ENCODE results near the gene ACOT13. TPM values are rescaled to one million over a fixed set of nuclear protein-coding genes. Genes with fewer than 3 reads are reported as not detected.

The ACOT13 gene
- total RNA-seq, 2 experiments from 2014 or later: 1.5 TPM

DNA sequence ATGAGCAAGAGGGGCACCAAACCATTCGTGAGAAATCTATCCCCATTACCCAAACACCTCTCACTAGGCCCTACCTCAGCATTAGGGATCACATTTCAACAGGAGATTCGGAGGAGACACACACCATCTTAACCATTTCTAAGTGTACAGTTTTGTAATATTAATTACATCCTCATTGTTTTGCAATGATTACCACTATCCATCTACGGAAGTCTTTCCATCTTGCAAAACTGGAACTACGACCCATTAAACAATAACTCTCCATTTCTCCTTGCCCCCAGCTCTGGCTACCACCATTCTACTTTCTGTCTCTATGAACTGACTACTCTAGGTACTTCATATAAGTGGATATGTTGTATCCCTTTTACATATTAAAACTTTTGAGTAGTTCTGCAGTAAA, 20.1 kb downstream of the ACOT13 start:
- Mint-ChIP-seq H3K9me3 (no peaks in the 10 kb centered on the region), H3K36me3 (ENCODE audit: low read depth) (peaks cover 14% of the 10 kb centered on the region), H3K4me1 (ENCODE audit: low read depth) (peaks cover 7% of the 10 kb centered on the region), H3K4me3 (no peak overlapping the region), H3K27ac (no peak overlapping the region), H3K27me3 (no peaks in the 10 kb centered on the region)
- ChIA-PET POLR2A (no interaction called here), CTCF (no interaction called here)
- TF ChIP-seq, protein P1, sequence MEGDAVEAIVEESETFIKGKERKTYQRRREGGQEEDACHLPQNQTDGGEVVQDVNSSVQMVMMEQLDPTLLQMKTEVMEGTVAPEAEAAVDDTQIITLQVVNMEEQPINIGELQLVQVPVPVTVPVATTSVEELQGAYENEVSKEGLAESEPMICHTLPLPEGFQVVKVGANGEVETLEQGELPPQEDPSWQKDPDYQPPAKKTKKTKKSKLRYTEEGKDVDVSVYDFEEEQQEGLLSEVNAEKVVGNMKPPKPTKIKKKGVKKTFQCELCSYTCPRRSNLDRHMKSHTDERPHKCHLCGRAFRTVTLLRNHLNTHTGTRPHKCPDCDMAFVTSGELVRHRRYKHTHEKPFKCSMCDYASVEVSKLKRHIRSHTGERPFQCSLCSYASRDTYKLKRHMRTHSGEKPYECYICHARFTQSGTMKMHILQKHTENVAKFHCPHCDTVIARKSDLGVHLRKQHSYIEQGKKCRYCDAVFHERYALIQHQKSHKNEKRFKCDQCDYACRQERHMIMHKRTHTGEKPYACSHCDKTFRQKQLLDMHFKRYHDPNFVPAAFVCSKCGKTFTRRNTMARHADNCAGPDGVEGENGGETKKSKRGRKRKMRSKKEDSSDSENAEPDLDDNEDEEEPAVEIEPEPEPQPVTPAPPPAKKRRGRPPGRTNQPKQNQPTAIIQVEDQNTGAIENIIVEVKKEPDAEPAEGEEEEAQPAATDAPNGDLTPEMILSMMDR (IDR thresholded peaks at IDR 0.05): no peak
- H3K27me3 ChIP-seq (ENCODE audit: control insufficient read depth in 1 of 2, insufficient read depth in 2 of 2, low read length in 2 of 2): no peaks in the 10 kb centered on the region
- intact Hi-C loops (cut with DNase I, micrococcal nuclease): no loop called here
- H3K4me1 ChIP-seq (ENCODE audit: insufficient read depth, low read length): no peaks in the 10 kb centered on the region
- no peak for DNase-seq
- H3K36me3 ChIP-seq (ENCODE audit: insufficient read depth, low read length): no peaks in the 10 kb centered on the region
- H3K9me3 ChIP-seq (ENCODE audit: control insufficient read depth in 1 of 2, insufficient read depth in 1 of 2, low read length in 2 of 2): no peaks in the 10 kb centered on the region
- no peak overlapping the region for H3K4me3 ChIP-seq (ENCODE audit: low read length)
- no peak for ATAC-seq (ENCODE audit: poor library complexity)
- H3K27ac ChIP-seq (ENCODE audit: low read depth in 1 of 2, low read length in 2 of 2): no peak overlapping the region

DNA sequence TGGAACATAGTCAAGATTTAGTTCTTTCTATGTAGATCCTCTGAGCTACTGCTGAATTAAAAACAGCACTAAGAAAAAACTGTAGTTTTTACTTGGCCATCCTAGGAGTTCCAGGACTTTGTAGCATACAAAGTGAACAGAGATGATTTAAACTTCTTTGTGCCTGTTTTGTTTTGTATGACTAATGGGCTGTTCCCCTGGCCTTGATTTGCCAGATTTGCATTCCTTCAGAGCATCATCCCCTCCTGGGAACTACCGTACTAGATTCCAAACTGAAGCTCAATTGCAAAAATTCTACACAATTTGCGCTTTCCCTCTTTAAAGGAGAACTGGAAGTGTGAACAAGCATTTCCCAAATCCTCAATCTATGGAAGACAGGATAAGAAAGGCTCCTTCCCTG, 23.1 kb downstream of the ACOT13 start:
- H3K4me1 ChIP-seq (ENCODE audit: insufficient read depth, low read length): no peaks in the 10 kb centered on the region
- ATAC-seq (ENCODE audit: poor library complexity): no peak
- Mint-ChIP-seq H3K9me3 (no peaks in the 10 kb centered on the region), H3K4me3 (no peak overlapping the region), H3K27ac (no peak overlapping the region), H3K4me1 (ENCODE audit: low read depth) (peaks cover 15% of the 10 kb centered on the region), H3K27me3 (no peaks in the 10 kb centered on the region), H3K36me3 (ENCODE audit: low read depth) (peaks cover 14% of the 10 kb centered on the region)
- DNase-seq: no peak
- POLR2A ChIA-PET: interaction anchor here (1.6 kb wide), 1 partner anchor 23 kb away, joined by 3 read pairs; the partner anchor contains the start of gene ACOT13
- intact Hi-C loops (cut with DNase I, micrococcal nuclease): loop anchor here in 1 of 2 experiments (5.0 to 10.0 kb wide), 2 partner anchors 195 to 263 kb away; partner anchors contain the start of gene ALDH5A1
- no peak overlapping the region for H3K4me3 ChIP-seq (ENCODE audit: low read length)
- TF ChIP-seq, protein P1 (IDR thresholded peaks at IDR 0.05): no peak
- no peak overlapping the region for H3K27ac ChIP-seq (ENCODE audit: low read depth in 1 of 2, low read length in 2 of 2)
- H3K36me3 ChIP-seq (ENCODE audit: insufficient read depth, low read length): no peaks in the 10 kb centered on the region
- CTCF ChIA-PET: interaction anchor here (1.0 to 1.7 kb wide), 2 partner anchors 24 to 106 kb away, joined by 3 to 4 read pairs; partner anchors contain the start of genes ACOT13 and TDP2
- no peaks in the 10 kb centered on the region for H3K27me3 ChIP-seq (ENCODE audit: control insufficient read depth in 1 of 2, insufficient read depth in 2 of 2, low read length in 2 of 2)
- no peaks in the 10 kb centered on the region for H3K9me3 ChIP-seq (ENCODE audit: control insufficient read depth in 1 of 2, insufficient read depth in 1 of 2, low read length in 2 of 2)

DNA sequence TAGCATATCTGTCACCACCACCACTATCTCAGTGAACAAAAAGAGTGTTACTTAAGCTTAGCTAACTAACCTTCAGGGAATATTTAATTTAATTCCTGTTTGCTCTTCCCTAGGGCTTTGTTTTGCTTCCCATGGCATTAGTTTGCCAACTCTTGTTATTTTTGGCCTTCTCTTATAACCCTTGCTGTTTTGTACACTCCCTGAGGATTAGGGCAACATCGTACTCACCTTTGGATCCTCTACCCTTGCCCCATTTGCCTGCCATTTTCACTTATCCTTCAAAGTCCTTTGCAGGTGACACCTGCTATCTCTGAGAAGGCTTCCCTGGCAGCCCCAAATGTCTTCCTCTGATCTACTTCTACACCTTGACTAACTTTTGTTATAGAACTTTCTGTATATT, 23.7 kb downstream of the ACOT13 start:
- peaks cover 14% of the 10 kb centered on the region for H3K36me3 Mint-ChIP-seq (ENCODE audit: low read depth)
- H3K27me3 Mint-ChIP-seq: no peaks in the 10 kb centered on the region
- no peaks in the 10 kb centered on the region for H3K9me3 Mint-ChIP-seq
- ChIA-PET POLR2A (no interaction called here), CTCF (interaction anchor here (1.0 kb wide), 1 partner anchor 107 kb away, joined by 3 read pairs; no protein-coding TSS in a partner anchor)
- H3K4me1 Mint-ChIP-seq (ENCODE audit: low read depth): peaks cover 19% of the 10 kb centered on the region
- no peak overlapping the region for H3K4me3 Mint-ChIP-seq
- Histone ChIP-seq H3K4me1 (ENCODE audit: insufficient read depth, low read length) (no peaks in the 10 kb centered on the region), H3K4me3 (ENCODE audit: low read length) (no peak overlapping the region), H3K27me3 (ENCODE audit: control insufficient read depth in 1 of 2, insufficient read depth in 2 of 2, low read length in 2 of 2) (no peaks in the 10 kb centered on the region), H3K27ac (ENCODE audit: low read depth in 1 of 2, low read length in 2 of 2) (no peak overlapping the region), H3K9me3 (ENCODE audit: control insufficient read depth in 1 of 2, insufficient read depth in 1 of 2, low read length in 2 of 2) (no peaks in the 10 kb centered on the region), H3K36me3 (ENCODE audit: insufficient read depth, low read length) (no peaks in the 10 kb centered on the region)
- no peak overlapping the region for H3K27ac Mint-ChIP-seq
- intact Hi-C loops (cut with DNase I, micrococcal nuclease): loop anchor here in 1 of 2 experiments (5.0 to 10.0 kb wide), 2 partner anchors 196 to 263 kb away; partner anchors contain the start of gene ALDH5A1
- DNase-seq: no peak
- TF ChIP-seq, protein P1 (IDR thresholded peaks at IDR 0.05): no peak
- no peak for ATAC-seq (ENCODE audit: poor library complexity)
